ENCODE measurements around the gene ZNF446. TPM values are rescaled to one million over a fixed set of nuclear protein-coding genes. Genes with fewer than 3 reads are reported as not detected.

The ZNF446 gene
- total RNA-seq, 1 donor from 2014 or later: 6.0 TPM

- H3K4me1 Mint-ChIP-seq (ENCODE audit: low read depth, unreplicated experiment): peaks cover 11% of the 10 kb centered on the region
- Histone ChIP-seq H3K27ac (ENCODE audit: low read depth, low read length) (no peak overlapping the region), H3K9ac (ENCODE audit: low read length) (no peak overlapping the region), H3K9me3 (ENCODE audit: insufficient read depth, low read depth, low read length) (no peaks in the 10 kb centered on the region), H3K79me2 (ENCODE audit: insufficient read depth, low read length) (no peaks in the 10 kb centered on the region), H3K4me2 (ENCODE audit: low read length) (no peak overlapping the region), H3K4me3 (ENCODE audit: insufficient read depth, low read depth, low read length) (no peak overlapping the region), H2AFZ (ENCODE audit: low read depth, low read length) (no peak overlapping the region), H4K20me1 (ENCODE audit: insufficient read depth, low read length) (no peaks in the 10 kb centered on the region), H3K36me3 (ENCODE audit: insufficient read depth, low read length) (no peaks in the 10 kb centered on the region), H3K27me3 (ENCODE audit: insufficient read depth, low read length) (no peaks in the 10 kb centered on the region), H3K4me1 (ENCODE audit: insufficient read depth, low read length) (peaks cover 15% of the 10 kb centered on the region)
- H3K4me3 Mint-ChIP-seq (ENCODE audit: unreplicated experiment): no peak overlapping the region
- no peaks in the 10 kb centered on the region for H3K27me3 Mint-ChIP-seq (ENCODE audit: low read depth, unreplicated experiment)
- TF ChIP-seq CTCF (IDR thresholded peaks at IDR 0.05; ENCODE audit: insufficient read depth, low read depth, low read length) (no peak), EZH2 (IDR thresholded peaks at IDR 0.05; ENCODE audit: insufficient read depth, low read length) (no peak)
- H3K9me3 Mint-ChIP-seq (ENCODE audit: unreplicated experiment): no peaks in the 10 kb centered on the region
- H3K27ac Mint-ChIP-seq (ENCODE audit: unreplicated experiment): no peak overlapping the region
- H3K36me3 Mint-ChIP-seq (ENCODE audit: low read depth, unreplicated experiment): peaks cover 9% of the 10 kb centered on the region
- no peak for FAIRE-seq
- DNase-seq (ENCODE audit: low read depth): no peak
Measured at GRCh38 chr19:58479736-58480480, 3.8 kb downstream of the ZNF446 start.

GRCh38 chr19:58480481-58480830 lies 4.3 kb downstream of the ZNF446 start:
- Mint-ChIP-seq H3K4me1 (ENCODE audit: low read depth, unreplicated experiment) (peaks cover 5% of the 10 kb centered on the region), H3K9me3 (ENCODE audit: unreplicated experiment) (no peaks in the 10 kb centered on the region), H3K36me3 (ENCODE audit: low read depth, unreplicated experiment) (peaks cover 9% of the 10 kb centered on the region), H3K27me3 (ENCODE audit: low read depth, unreplicated experiment) (no peaks in the 10 kb centered on the region), H3K27ac (ENCODE audit: unreplicated experiment) (no peak overlapping the region), H3K4me3 (ENCODE audit: unreplicated experiment) (no peak overlapping the region)
- no peak for DNase-seq (ENCODE audit: low read depth)
- Histone ChIP-seq H3K27ac (ENCODE audit: low read depth, low read length) (no peak overlapping the region), H4K20me1 (ENCODE audit: insufficient read depth, low read length) (no peaks in the 10 kb centered on the region), H3K36me3 (ENCODE audit: insufficient read depth, low read length) (no peaks in the 10 kb centered on the region), H3K9me3 (ENCODE audit: insufficient read depth, low read depth, low read length) (no peaks in the 10 kb centered on the region), H3K4me3 (ENCODE audit: insufficient read depth, low read depth, low read length) (no peak overlapping the region), H3K79me2 (ENCODE audit: insufficient read depth, low read length) (no peaks in the 10 kb centered on the region), H2AFZ (ENCODE audit: low read depth, low read length) (no peak overlapping the region), H3K4me2 (ENCODE audit: low read length) (no peak overlapping the region), H3K9ac (ENCODE audit: low read length) (no peak overlapping the region), H3K27me3 (ENCODE audit: insufficient read depth, low read length) (no peaks in the 10 kb centered on the region), H3K4me1 (ENCODE audit: insufficient read depth, low read length) (peaks cover 9% of the 10 kb centered on the region)
- TF ChIP-seq CTCF (IDR thresholded peaks at IDR 0.05; ENCODE audit: insufficient read depth, low read depth, low read length) (no peak), EZH2 (IDR thresholded peaks at IDR 0.05; ENCODE audit: insufficient read depth, low read length) (no peak)
- FAIRE-seq: no peak

GRCh38 chr19:58480831-58481230 lies 4.7 kb downstream of the ZNF446 start:
- H3K4me2 ChIP-seq (ENCODE audit: low read length): no peak overlapping the region
- no peak overlapping the region for H3K4me3 ChIP-seq (ENCODE audit: insufficient read depth, low read depth, low read length)
- peaks cover 8% of the 10 kb centered on the region for H3K4me1 ChIP-seq (ENCODE audit: insufficient read depth, low read length)
- TF ChIP-seq CTCF (IDR thresholded peaks at IDR 0.05; ENCODE audit: insufficient read depth, low read depth, low read length) (no peak), EZH2 (IDR thresholded peaks at IDR 0.05; ENCODE audit: insufficient read depth, low read length) (no peak)
- peaks cover 4% of the 10 kb centered on the region for H3K4me1 Mint-ChIP-seq (ENCODE audit: low read depth, unreplicated experiment)
- H3K27me3 Mint-ChIP-seq (ENCODE audit: low read depth, unreplicated experiment): no peaks in the 10 kb centered on the region
- H3K9ac ChIP-seq (ENCODE audit: low read length): no peak overlapping the region
- no peaks in the 10 kb centered on the region for H3K9me3 Mint-ChIP-seq (ENCODE audit: unreplicated experiment)
- H3K27ac Mint-ChIP-seq (ENCODE audit: unreplicated experiment): no peak overlapping the region
- H2AFZ ChIP-seq (ENCODE audit: low read depth, low read length): no peak overlapping the region
- no peak overlapping the region for H3K4me3 Mint-ChIP-seq (ENCODE audit: unreplicated experiment)
- no peaks in the 10 kb centered on the region for H3K9me3 ChIP-seq (ENCODE audit: insufficient read depth, low read depth, low read length)
- peaks cover 9% of the 10 kb centered on the region for H3K36me3 Mint-ChIP-seq (ENCODE audit: low read depth, unreplicated experiment)
- H3K27ac ChIP-seq (ENCODE audit: low read depth, low read length): no peak overlapping the region
- H4K20me1 ChIP-seq (ENCODE audit: insufficient read depth, low read length): no peaks in the 10 kb centered on the region
- FAIRE-seq (no peak), DNase-seq (ENCODE audit: low read depth) (no peak)
- H3K27me3 ChIP-seq (ENCODE audit: insufficient read depth, low read length): no peaks in the 10 kb centered on the region
- H3K79me2 ChIP-seq (ENCODE audit: insufficient read depth, low read length): no peaks in the 10 kb centered on the region
- no peaks in the 10 kb centered on the region for H3K36me3 ChIP-seq (ENCODE audit: insufficient read depth, low read length)

Data from astrocyte (in vitro differentiated cells and primary cell).